H1 (cell line): ENCODE measurements around the gene JAG2.

Source experiments
- EP300 ChIP-seq, 2 experiments: IDR thresholded peaks; 1 replicate in 1 of 2; 2 replicates in 1 of 2; pipeline ENCODE4 v1.6.1; 2011 to 2012; ENCODE audit warnings: low read depth in 2 of 2, low read length in 2 of 2, mild to moderate bottlenecking in 2 of 2, borderline replicate concordance in 1 of 2, inconsistent platforms in 1 of 2, moderate library complexity in 1 of 2
- EZH2 ChIP-seq: fragments of 200-600 bp; sonication (generic); IDR thresholded peaks from 2 replicates; pipeline ENCODE4 v1.7.1; 2012; ENCODE audit warnings: low read depth, mild to moderate bottlenecking, moderate library complexity, low read length, inconsistent platforms; ENCODE audit not compliant: severe bottlenecking
- GTF2F1 ChIP-seq: IDR thresholded peaks from 2 replicates; pipeline ENCODE4 v1.6.1; 2012; ENCODE audit warnings: low read depth, low read length, improper control_type of control experiment, borderline replicate concordance
- KDM5A ChIP-seq: fragments of 200-600 bp; IDR thresholded peaks from 2 replicates; pipeline ENCODE4 v1.7.1; 2012; ENCODE audit warnings: mild to moderate bottlenecking, low read length, inconsistent platforms, mixed read lengths
- NRF1 ChIP-seq: IDR thresholded peaks from 2 replicates; pipeline ENCODE4 v1.6.1; 2011; ENCODE audit warnings: mild to moderate bottlenecking, low read depth, low read length, improper control_type of control experiment
- RAD21 ChIP-seq, 2 experiments: IDR thresholded peaks in 1 of 2; conservative IDR thresholded peaks in 1 of 2; 2 replicates each; pipeline ENCODE4 v1.6.1; 2011; ENCODE audit warnings: low read depth in 2 of 2, low read length in 2 of 2, improper control_type of control experiment in 1 of 2, inconsistent platforms in 1 of 2, mild to moderate bottlenecking in 1 of 2, moderate library complexity in 1 of 2
- TF ChIP-seq, protein P1 (sequence below), 3 experiments: IDR thresholded peaks; 1 replicate in 2 of 3; 2 replicates in 1 of 3; pipeline versions ENCODE4 v1.5.1 to v1.6.1; 2011; ENCODE audit warnings: low read length in 3 of 3, mild to moderate bottlenecking in 3 of 3, inconsistent platforms in 2 of 3, low read depth in 1 of 3, moderate library complexity in 1 of 3; ENCODE audit not compliant: insufficient read depth in 1 of 3; ENCODE audit errors: control extremely low read depth in 1 of 3

DNA sequence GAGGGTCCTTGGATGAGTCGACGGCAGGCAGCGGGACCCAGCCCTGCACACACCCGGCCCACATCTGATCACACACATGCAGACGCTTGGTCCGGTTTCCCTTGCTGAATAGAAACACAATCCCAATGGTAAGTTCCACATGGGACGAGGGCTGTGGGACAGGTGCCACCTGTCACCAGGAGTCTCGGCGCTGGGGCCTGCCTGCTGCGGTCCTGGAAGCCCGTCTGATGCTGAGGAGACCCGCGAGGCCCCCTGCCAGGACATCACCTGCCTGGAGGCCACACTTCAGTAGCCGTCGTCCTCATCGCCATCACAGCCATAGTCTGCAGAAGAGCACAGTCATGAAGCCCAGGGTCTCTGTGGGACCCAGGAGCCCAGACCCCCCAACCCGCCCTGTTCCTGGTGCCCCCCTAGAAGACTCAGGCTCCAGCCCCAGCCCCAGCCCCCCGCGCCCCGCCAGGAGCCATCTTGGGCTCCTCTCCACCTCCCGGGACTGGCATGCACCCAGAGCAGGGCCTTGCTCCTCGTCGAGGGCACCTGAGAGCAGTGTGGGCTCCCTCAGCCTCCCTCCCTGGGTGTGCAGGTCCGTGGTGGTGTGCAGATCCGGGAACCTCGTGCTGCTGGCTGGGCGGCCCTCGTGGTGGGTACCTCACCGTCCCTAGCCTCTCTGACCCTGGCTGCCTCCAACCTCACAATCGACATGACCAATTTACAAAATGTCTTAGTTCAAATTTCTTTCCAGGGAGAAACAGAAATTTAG is 41.9 kb upstream of the JAG2 start:
- TF ChIP-seq, protein P1, sequence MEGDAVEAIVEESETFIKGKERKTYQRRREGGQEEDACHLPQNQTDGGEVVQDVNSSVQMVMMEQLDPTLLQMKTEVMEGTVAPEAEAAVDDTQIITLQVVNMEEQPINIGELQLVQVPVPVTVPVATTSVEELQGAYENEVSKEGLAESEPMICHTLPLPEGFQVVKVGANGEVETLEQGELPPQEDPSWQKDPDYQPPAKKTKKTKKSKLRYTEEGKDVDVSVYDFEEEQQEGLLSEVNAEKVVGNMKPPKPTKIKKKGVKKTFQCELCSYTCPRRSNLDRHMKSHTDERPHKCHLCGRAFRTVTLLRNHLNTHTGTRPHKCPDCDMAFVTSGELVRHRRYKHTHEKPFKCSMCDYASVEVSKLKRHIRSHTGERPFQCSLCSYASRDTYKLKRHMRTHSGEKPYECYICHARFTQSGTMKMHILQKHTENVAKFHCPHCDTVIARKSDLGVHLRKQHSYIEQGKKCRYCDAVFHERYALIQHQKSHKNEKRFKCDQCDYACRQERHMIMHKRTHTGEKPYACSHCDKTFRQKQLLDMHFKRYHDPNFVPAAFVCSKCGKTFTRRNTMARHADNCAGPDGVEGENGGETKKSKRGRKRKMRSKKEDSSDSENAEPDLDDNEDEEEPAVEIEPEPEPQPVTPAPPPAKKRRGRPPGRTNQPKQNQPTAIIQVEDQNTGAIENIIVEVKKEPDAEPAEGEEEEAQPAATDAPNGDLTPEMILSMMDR (IDR thresholded peaks at IDR 0.05; ENCODE audit: control extremely low read depth in 1 of 3, insufficient read depth in 1 of 3, low read depth in 1 of 3, low read length in 3 of 3): no peak
- no peak for TF ChIP-seq NRF1
- no peak for TF ChIP-seq RAD21 (IDR thresholded peaks at IDR 0.05 in 1 of 2, conservative IDR thresholded peaks at IDR 0.05 in 1 of 2; ENCODE audit: low read depth in 2 of 2, low read length in 2 of 2)
- no peak for TF ChIP-seq EZH2
- no peak for TF ChIP-seq EP300 (IDR thresholded peaks at IDR 0.05; ENCODE audit: borderline replicate concordance in 1 of 2, low read depth in 2 of 2, low read length in 2 of 2)
- no peak for TF ChIP-seq GTF2F1
- TF ChIP-seq KDM5A: no peak
